SK-N-SH treated with all-trans-retinoic acid at 6 μM for 48 hours (cell line): Measurements from ENCODE around the gene DDI1.

Source experiments
- ATAC-seq: fragments of 200-7000 bp; cut with Tn5 transposase; 3 replicates; pipeline ENCODE4 v1.9.1; 2020; ENCODE audit warnings: mild to moderate bottlenecking, moderate library complexity
- ARNTL ChIP-seq: fragments of 450-650 bp; formaldehyde crosslinking; IDR thresholded peaks from 2 replicates; pipeline ENCODE4 v1.5.0; 2020; ENCODE audit warnings: low read depth, mild to moderate bottlenecking, moderate library complexity, borderline replicate concordance
- BACH2 ChIP-seq: fragments of 250-450 bp; sonication (Bioruptor Pico); IDR thresholded peaks from 2 replicates; pipeline ENCODE4 v1.9.0; 2021; ENCODE audit warnings: mild to moderate bottlenecking, borderline replicate concordance
- CREB5 ChIP-seq: fragments of 250-450 bp; sonication (Bioruptor Pico); IDR thresholded peaks from 2 replicates; pipeline ENCODE4 v1.5.1; 2020; ENCODE audit warnings: low read depth, mild to moderate bottlenecking, moderate library complexity
- CSDC2 ChIP-seq: fragments of 250-450 bp; sonication (Bioruptor Pico); IDR thresholded peaks from 2 replicates; pipeline ENCODE4 v1.5.0; 2020; ENCODE audit warnings: mild to moderate bottlenecking, moderate library complexity
- CSRNP3 ChIP-seq: fragments of 250-450 bp; sonication (Bioruptor Pico); IDR thresholded peaks from 2 replicates; pipeline ENCODE4 v1.5.1; 2021; ENCODE audit warnings: mild to moderate bottlenecking, moderate library complexity
- ESRRG ChIP-seq: fragments of 250-450 bp; sonication (Bioruptor Pico); IDR thresholded peaks from 2 replicates; pipeline ENCODE4 v1.6.1; 2021; ENCODE audit warnings: mild to moderate bottlenecking
- GLIS3 ChIP-seq: fragments of 250-450 bp; sonication (Bioruptor Pico); IDR thresholded peaks from 2 replicates; pipeline ENCODE4 v1.5.0; 2020; ENCODE audit warnings: mild to moderate bottlenecking, moderate library complexity
- ISL1 ChIP-seq: fragments of 250-450 bp; sonication (Bioruptor Pico); IDR thresholded peaks from 2 replicates; pipeline ENCODE4 v2.1.2; 2022; ENCODE audit warnings: mild to moderate bottlenecking, moderate library complexity
- POU6F1 ChIP-seq: fragments of 250-450 bp; sonication (Bioruptor Pico); IDR thresholded peaks from 2 replicates; pipeline ENCODE4 v1.8.0; 2021; ENCODE audit warnings: low read depth, mild to moderate bottlenecking, moderate library complexity, borderline replicate concordance
- PPARA ChIP-seq: fragments of 250-450 bp; sonication (Bioruptor Pico); IDR thresholded peaks from 2 replicates; pipeline ENCODE4 v1.5.0; 2020; ENCODE audit warnings: mild to moderate bottlenecking, borderline replicate concordance
- RARB ChIP-seq: fragments of 250-450 bp; sonication (Bioruptor Pico); IDR thresholded peaks from 2 replicates; pipeline ENCODE4 v1.8.0; 2021; ENCODE audit warnings: mild to moderate bottlenecking, moderate library complexity
- SNAI2 ChIP-seq: fragments of 250-450 bp; sonication (Bioruptor Pico); IDR thresholded peaks from 2 replicates; pipeline ENCODE4 v1.5.0; 2020; ENCODE audit warnings: mild to moderate bottlenecking, moderate library complexity
- TCF4 ChIP-seq: fragments of 250-450 bp; sonication (Bioruptor Pico); IDR thresholded peaks from 2 replicates; pipeline ENCODE4 v1.8.0; 2021; ENCODE audit warnings: mild to moderate bottlenecking, moderate library complexity, borderline replicate concordance
- TOX ChIP-seq: fragments of 250-450 bp; sonication (Bioruptor Pico); IDR thresholded peaks from 2 replicates; pipeline ENCODE4 v1.8.0; 2021; ENCODE audit warnings: mild to moderate bottlenecking, moderate library complexity, borderline replicate concordance
- TSHZ2 ChIP-seq: fragments of 250-450 bp; sonication (Bioruptor Pico); IDR thresholded peaks from 2 replicates; pipeline ENCODE4 v1.5.0; 2020; ENCODE audit warnings: mild to moderate bottlenecking, moderate library complexity
- ZC3H10 ChIP-seq: fragments of 250-450 bp; sonication (Bioruptor Pico); IDR thresholded peaks from 2 replicates; pipeline ENCODE4 v1.5.1; 2021; ENCODE audit warnings: mild to moderate bottlenecking, moderate library complexity
- ZFP3 ChIP-seq: fragments of 250-450 bp; sonication (Bioruptor Pico); IDR thresholded peaks from 2 replicates; pipeline ENCODE4 v1.5.0; 2020; ENCODE audit warnings: mild to moderate bottlenecking, moderate library complexity
- ZFP30 ChIP-seq: fragments of 450-650 bp; formaldehyde crosslinking; IDR thresholded peaks from 2 replicates; pipeline ENCODE4 v1.5.0; 2022; ENCODE audit warnings: mild to moderate bottlenecking, moderate library complexity
- ZNF565 ChIP-seq: fragments of 450-650 bp; formaldehyde crosslinking; conservative IDR thresholded peaks from 2 replicates; pipeline ENCODE4 v1.5.0; 2020; ENCODE audit warnings: low read depth, mild to moderate bottlenecking, moderate library complexity
- ZNF8 ChIP-seq: fragments of 450-650 bp; formaldehyde crosslinking; IDR thresholded peaks from 2 replicates; pipeline ENCODE4 v1.5.0; 2020; ENCODE audit warnings: mild to moderate bottlenecking, moderate library complexity

The DDI1 gene

GRCh38 chr11:104064034-104064630 is 27.7 kb downstream of the DDI1 start:
- TF ChIP-seq PPARA (CRISPR knock-in tag) (no peak), TSHZ2 (CRISPR knock-in tag) (no peak), ZFP3 (CRISPR knock-in tag) (no peak), ZFP30 (no peak), ISL1 (no peak), RARB (CRISPR knock-in tag) (no peak), SNAI2 (no peak), ZNF565 (no peak), ZNF8 (CRISPR knock-in tag) (no peak), BACH2 (CRISPR knock-in tag) (no peak), ARNTL (CRISPR knock-in tag) (no peak), TOX (CRISPR knock-in tag) (no peak)
- ATAC-seq = no peak

- no peak for ATAC-seq
- TF ChIP-seq ISL1 (peak; percentile 44), ZNF8 (CRISPR knock-in tag) (no peak), TSHZ2 (CRISPR knock-in tag) (peak; percentile 47; the same call in 1 of the 2 replicates), TCF4 (CRISPR knock-in tag) (peak; percentile 71)
Measured at GRCh38 chr11:104067534-104067933, 31.1 kb downstream of the DDI1 start.

- ATAC-seq = peak; percentile 59; the same call in 2 of the 3 replicates
- TF ChIP-seq SNAI2 = no peak
- no peak for TF ChIP-seq ARNTL (CRISPR knock-in tag)
- no peak for TF ChIP-seq CREB5 (CRISPR knock-in tag)
- TF ChIP-seq ISL1 = no peak
- TF ChIP-seq POU6F1 (CRISPR knock-in tag) = no peak
- TF ChIP-seq ZFP3 (CRISPR knock-in tag) = no peak
- TF ChIP-seq TCF4 (CRISPR knock-in tag) = no peak
- TF ChIP-seq ZFP30 = no peak
- no peak for TF ChIP-seq CSRNP3 (CRISPR knock-in tag)
- no peak for TF ChIP-seq CSDC2 (CRISPR knock-in tag)
- TF ChIP-seq ZNF8 (CRISPR knock-in tag) = no peak
- TF ChIP-seq ZNF565 = no peak
- no peak for TF ChIP-seq TOX (CRISPR knock-in tag)
- no peak for TF ChIP-seq PPARA (CRISPR knock-in tag)
- TF ChIP-seq ESRRG = no peak
- TF ChIP-seq ZC3H10 = no peak
- TF ChIP-seq GLIS3 (CRISPR knock-in tag) = no peak
- TF ChIP-seq BACH2 (CRISPR knock-in tag) = no peak
Measured at GRCh38 chr11:104073950-104074705, 37.7 kb downstream of the DDI1 start.
